Stimulated activated naive CD8-positive, alpha-beta T cell treated with anti-CD3 and anti-CD28 coated beads, Interleukin-15, amount 100 ng/mL, for 72 hours (primary cell): Measurements from ENCODE around the gene OGFRL1.
A peak's percentile ranks its signal among the peaks of the same experiment; 100 is the strongest.

Experiments
- ATAC-seq: fragments of 150-1000 bp; cut with Tn5 transposase; 2 replicates; pipeline ENCODE4 v1.10.0; 2021; ENCODE audit warnings: mild to moderate bottlenecking, moderate library complexity
- DNase-seq, 2 donors: peaks; one replicate each; pipeline ENCODE4 v3.0.0; 2021 to 2022
- H3K27ac Mint-ChIP-seq, 2 donors: one replicate each; pipeline ENCODE4 v1.8.0; 2022; ENCODE audit warnings: mild to moderate bottlenecking in 2 of 2, mixed read lengths in 2 of 2, moderate library complexity in 2 of 2
- H3K27me3 Mint-ChIP-seq: one replicate; pipeline ENCODE4 v1.8.0; 2022; ENCODE audit warnings: mixed read lengths
- H3K4me1 Mint-ChIP-seq: one replicate; pipeline ENCODE4 v1.8.0; 2022; ENCODE audit warnings: mild to moderate bottlenecking, mixed read lengths
- H3K4me3 Mint-ChIP-seq, 2 donors: one replicate each; pipeline ENCODE4 v1.8.0; 2022; ENCODE audit warnings: mild to moderate bottlenecking in 2 of 2, mixed read lengths in 2 of 2, moderate library complexity in 1 of 2
- H3K9me3 Mint-ChIP-seq, 2 donors: one replicate each; pipeline ENCODE4 v1.8.0; 2022; ENCODE audit warnings: mixed read lengths in 2 of 2

OGFRL1 gene

DNA sequence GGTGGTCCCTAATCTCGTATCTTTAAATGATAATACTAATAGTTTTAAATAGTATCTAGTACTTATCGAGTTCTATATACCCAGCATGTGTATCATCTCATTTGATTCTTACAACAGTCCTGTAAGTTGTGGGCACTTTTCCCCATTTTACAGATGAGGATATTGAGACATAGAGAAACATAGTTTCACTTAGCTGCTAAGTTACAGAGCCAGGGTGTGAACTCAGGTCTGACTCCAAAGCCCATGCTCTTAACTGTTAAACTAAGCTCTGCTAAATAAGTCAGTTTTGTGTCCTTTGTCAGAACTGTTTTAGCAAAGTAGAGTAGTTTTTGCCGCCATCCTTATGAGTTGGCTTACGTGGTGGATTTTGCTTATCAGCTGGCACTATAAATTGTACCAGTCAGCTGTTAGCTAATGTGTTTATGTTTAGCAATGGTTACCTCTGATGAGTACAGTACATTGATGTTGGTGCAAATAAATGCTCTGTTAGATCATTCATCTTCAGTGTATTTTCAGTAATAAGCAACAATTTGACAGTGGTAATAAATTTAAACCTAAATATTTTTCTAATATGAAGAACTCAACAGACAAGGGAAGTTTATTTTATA, 12.1 kb downstream of the OGFRL1 start:
- Mint-ChIP-seq H3K9me3 (no peaks in the 10 kb centered on the region), H3K27me3 (no peaks in the 10 kb centered on the region), H3K27ac (no peak overlapping the region), H3K4me1 (no peaks in the 10 kb centered on the region), H3K4me3 (no peak overlapping the region)
- DNase-seq = no peak
- no peak for ATAC-seq

DNA sequence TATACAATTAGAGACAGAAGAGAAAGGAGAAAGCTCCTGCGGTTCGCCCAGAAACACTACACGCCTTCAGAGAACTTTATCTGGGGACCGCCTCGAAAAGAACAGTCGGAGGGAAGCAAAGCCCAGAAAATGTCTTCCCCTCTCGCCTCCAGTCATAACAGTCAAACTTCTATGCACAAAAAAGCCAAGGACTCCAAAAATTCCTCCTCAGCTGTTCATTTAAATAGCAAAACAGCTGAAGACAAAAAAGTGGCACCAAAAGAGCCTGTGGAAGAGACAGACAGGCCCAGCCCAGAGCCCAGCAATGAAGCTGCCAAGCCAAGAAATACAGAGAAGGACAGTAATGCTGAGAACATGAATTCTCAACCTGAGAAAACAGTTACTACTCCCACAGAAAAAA, 12.9 kb downstream of the OGFRL1 start:
- Mint-ChIP-seq H3K9me3 (no peaks in the 10 kb centered on the region), H3K4me1 (no peaks in the 10 kb centered on the region), H3K27ac (no peak overlapping the region), H3K4me3 (no peak overlapping the region), H3K27me3 (no peaks in the 10 kb centered on the region)
- no peak for ATAC-seq
- DNase-seq = no peak

DNA sequence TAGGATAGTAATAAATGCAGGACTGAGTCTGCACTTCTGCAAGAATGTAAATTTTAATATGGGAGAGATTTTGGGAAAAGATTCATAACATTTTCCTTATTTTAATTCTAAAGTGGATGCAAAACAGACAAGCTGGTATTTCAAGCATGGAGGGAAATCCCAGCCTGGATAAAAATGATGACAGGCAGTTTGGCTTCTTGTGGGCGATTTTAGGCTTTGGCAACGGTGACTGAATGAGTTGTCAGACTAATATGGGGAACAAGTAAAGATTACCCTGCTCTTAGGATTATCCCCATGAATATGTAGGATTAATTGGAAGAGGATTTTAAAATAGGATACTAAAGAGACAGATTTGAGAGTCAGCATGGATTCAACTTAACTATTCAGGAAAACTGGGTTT, 21.0 kb downstream of the OGFRL1 start:
- H3K9me3 Mint-ChIP-seq = no peaks in the 10 kb centered on the region
- ATAC-seq = no peak
- H3K4me3 Mint-ChIP-seq = no peak overlapping the region
- H3K4me1 Mint-ChIP-seq = no peaks in the 10 kb centered on the region
- no peaks in the 10 kb centered on the region for H3K27me3 Mint-ChIP-seq
- no peak for DNase-seq
- H3K27ac Mint-ChIP-seq = no peak overlapping the region

DNA sequence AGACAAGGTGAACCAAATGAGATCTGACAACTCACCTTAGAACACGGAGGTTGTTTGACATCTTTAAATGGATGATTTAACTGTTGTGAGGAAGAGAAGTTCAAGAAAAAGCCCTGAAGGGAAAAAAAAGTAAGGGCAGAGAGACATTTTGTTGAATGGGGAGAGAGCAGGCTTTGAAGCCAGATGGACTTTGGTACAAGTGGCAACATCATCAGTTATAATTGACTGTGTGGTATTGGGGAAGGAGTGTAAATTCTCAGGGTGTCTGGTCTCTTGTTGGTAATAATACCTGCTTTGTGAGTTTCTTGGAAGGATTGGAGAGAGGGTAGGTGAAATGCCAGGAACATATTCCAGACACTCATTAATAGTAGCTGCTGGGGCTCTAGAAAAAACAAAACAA, 21.6 kb downstream of the OGFRL1 start:
- Mint-ChIP-seq H3K4me3 (no peak overlapping the region), H3K9me3 (no peaks in the 10 kb centered on the region), H3K27ac (no peak overlapping the region), H3K27me3 (no peaks in the 10 kb centered on the region), H3K4me1 (no peaks in the 10 kb centered on the region)
- no peak for ATAC-seq
- no peak for DNase-seq

DNA sequence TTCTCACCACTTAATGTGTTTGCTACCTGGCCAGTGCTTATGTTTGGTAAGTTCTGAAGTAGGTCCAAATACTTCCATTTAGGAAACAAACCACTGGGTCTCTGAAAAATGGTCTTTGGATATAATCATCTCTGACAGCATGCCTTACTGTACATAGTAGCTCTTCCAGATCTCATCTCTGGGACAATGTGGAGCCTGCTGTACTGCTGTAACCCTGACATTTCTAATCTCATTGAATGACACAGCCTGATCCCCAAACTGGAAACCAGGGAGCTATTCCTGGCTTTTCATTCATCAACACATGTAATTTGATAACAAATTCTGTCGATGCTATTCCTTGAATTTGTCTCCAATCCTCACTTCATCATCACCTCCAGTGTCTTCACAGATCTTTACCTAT, 23.5 kb downstream of the OGFRL1 start:
- no peak overlapping the region for H3K4me3 Mint-ChIP-seq
- H3K27ac Mint-ChIP-seq = no peak overlapping the region
- H3K9me3 Mint-ChIP-seq = no peaks in the 10 kb centered on the region
- DNase-seq (no peak), ATAC-seq (no peak)
- no peaks in the 10 kb centered on the region for H3K27me3 Mint-ChIP-seq
- H3K4me1 Mint-ChIP-seq = no peaks in the 10 kb centered on the region

DNA sequence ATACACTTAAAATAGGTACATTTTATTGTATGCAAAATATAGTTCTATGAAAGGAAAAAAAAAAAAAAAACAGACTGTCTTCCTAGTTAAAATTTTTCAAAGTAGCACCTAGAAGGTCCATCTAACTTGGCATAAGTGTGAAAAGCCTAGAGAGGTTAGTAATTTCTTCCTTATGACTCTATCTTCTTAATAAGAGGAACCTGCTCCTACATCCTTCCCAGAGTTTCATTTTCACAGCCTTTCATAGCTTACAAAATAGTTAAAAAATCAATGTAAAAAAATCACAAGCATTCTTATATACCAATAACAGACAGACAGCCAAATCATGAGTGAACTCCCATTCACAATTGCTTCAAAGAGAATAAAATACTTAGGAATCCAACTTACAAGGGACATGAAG, 28.8 kb downstream of the OGFRL1 start:
- Mint-ChIP-seq H3K9me3 (no peaks in the 10 kb centered on the region), H3K27ac (no peak overlapping the region), H3K27me3 (no peaks in the 10 kb centered on the region), H3K4me1 (no peaks in the 10 kb centered on the region), H3K4me3 (no peak overlapping the region)
- no peak for DNase-seq
- ATAC-seq = no peak

DNA sequence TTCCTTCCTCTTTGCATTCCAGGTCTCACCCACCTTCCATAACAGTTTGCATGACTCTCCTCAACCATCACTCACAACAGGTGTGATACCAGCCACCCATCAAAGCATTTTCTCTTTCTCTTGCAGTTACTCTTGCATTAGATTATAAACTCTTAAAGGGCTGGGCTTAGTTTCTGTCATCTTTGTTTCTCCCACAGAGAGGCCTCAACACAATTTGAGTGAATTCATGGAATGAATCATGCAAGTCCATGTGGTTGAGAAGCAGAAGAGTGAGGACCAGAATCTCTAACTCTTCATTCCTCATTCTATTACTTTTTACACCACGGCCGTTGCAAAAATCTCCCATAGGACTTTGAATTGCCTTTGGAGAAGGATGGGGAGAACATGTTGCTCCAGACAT, 31.4 kb downstream of the OGFRL1 start:
- H3K27ac Mint-ChIP-seq = no peak overlapping the region
- H3K27me3 Mint-ChIP-seq = no peaks in the 10 kb centered on the region
- no peaks in the 10 kb centered on the region for H3K4me1 Mint-ChIP-seq
- DNase-seq = no peak
- no peak overlapping the region for H3K4me3 Mint-ChIP-seq
- no peaks in the 10 kb centered on the region for H3K9me3 Mint-ChIP-seq
- no peak for ATAC-seq

DNA sequence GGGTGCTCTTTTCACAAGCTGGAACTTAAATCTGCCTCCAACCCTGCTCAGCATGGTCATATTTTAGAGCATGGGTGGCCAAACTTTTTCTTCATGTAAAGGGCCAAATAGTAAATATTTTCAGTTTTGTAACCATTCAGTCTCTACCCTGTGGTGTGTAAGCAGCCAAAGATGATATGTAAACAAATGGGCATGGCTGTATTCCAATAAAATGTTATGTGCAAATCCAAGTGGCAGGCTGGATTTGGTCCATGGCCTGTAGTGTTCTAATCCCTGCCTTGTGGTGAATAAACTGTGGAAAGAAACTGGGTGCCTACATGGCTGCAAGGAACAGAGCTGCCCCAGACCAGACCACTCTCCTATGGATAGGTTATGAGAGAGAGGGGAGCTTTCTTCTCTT, 32.7 kb downstream of the OGFRL1 start:
- no peaks in the 10 kb centered on the region for H3K4me1 Mint-ChIP-seq
- no peaks in the 10 kb centered on the region for H3K27me3 Mint-ChIP-seq
- DNase-seq = no peak
- no peak overlapping the region for H3K27ac Mint-ChIP-seq
- no peak for ATAC-seq
- H3K4me3 Mint-ChIP-seq = no peak overlapping the region
- H3K9me3 Mint-ChIP-seq = no peaks in the 10 kb centered on the region

DNA sequence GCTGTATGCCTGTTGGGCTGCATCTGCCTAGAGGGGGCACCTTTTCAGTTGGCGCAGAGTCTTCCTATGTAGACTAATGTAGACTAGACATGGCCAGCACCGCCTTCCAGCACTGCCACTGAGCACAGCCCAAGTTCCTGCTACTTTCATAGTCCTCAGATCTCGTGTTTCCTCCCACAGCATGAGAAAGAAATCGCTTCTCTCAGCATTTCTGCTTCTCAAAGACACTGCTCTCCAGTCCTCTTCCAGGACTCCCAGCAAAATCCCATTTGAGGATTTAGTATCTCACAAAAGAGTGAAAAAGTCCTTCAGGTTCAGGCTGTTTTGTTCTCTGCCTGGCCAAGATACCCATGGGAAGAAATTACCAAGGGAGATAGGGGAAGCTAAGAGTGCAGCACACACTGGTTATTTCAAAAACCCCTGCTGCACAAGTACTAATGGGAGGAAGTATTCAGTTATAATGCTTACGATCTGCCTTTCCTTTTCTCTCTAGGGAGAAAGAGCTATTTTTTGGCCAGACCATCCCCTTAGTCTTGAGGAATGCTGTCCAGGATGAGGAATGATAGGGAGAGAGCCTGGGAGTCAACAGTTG, 35.7 kb downstream of the OGFRL1 start:
- Mint-ChIP-seq H3K9me3 (no peaks in the 10 kb centered on the region), H3K4me3 (no peak overlapping the region), H3K27ac (no peak overlapping the region), H3K27me3 (no peaks in the 10 kb centered on the region), H3K4me1 (no peaks in the 10 kb centered on the region)
- no peak for ATAC-seq
- no peak for DNase-seq

DNA sequence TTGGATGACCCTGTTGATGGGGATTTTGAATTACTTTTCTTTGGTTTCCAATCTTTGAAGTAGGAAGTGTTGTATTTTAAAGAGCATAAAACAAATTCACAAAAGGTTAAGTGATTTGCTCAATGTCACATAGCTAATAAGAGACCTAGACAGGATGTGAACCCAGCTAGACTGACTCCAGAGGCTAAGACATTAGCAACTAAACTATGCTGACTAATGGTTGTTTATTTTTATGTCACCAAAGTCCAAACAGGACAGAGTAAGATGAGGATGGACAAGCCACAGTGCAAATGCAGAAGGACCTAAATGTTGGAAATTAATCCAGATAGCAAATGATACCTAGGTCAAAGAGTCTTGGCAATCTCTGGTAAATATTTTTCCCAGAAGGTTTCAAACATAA, 38.0 kb downstream of the OGFRL1 start:
- no peak overlapping the region for H3K4me3 Mint-ChIP-seq
- no peak for ATAC-seq
- H3K27ac Mint-ChIP-seq = no peak overlapping the region
- DNase-seq = no peak
- H3K9me3 Mint-ChIP-seq = no peaks in the 10 kb centered on the region
- H3K27me3 Mint-ChIP-seq = no peaks in the 10 kb centered on the region
- H3K4me1 Mint-ChIP-seq = no peaks in the 10 kb centered on the region

DNA sequence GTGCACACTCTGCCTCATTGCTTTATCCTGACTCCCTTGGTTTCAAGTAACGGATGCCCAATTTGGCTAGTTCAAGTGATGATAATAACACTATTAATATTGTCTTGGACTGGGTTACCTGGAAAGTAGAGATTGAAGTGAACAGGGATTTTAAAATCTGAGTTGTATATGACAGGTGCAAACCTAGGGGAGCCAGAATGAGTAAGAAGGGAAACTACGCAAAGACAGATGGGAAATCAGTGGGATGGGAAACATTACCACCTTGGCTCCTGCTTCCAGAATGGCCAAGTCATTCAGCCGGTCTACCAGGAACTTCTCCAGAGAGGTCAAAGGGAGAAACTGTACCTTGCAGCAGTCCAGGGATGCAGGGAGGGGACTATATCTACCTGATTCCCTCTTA, 41.9 kb downstream of the OGFRL1 start:
- Mint-ChIP-seq H3K9me3 (no peaks in the 10 kb centered on the region), H3K27ac (no peak overlapping the region), H3K27me3 (no peaks in the 10 kb centered on the region), H3K4me3 (no peak overlapping the region), H3K4me1 (peaks cover 6% of the 10 kb centered on the region)
- DNase-seq (no peak), ATAC-seq (no peak)

DNA sequence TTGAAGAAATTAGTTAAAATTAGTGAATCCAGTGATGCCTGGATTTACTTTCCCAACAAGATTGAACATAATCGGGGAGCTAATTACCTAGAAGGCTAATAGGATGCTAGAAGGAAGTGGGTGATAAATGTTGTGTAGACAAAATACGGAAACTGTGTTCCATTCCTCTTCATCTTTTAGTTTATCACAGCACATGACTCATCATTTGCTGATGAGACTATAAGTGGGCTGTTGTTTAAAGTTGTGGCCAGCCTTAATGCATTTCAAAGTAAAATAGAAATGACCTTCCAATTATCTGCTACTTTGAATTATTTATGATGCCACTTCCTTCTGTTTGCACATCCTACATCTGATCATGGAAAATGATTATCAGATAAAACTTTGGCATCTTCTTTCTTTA, 43.4 kb downstream of the OGFRL1 start:
- peaks cover 6% of the 10 kb centered on the region for H3K4me1 Mint-ChIP-seq
- no peak for DNase-seq
- no peak overlapping the region for H3K4me3 Mint-ChIP-seq
- H3K27me3 Mint-ChIP-seq = no peaks in the 10 kb centered on the region
- no peaks in the 10 kb centered on the region for H3K9me3 Mint-ChIP-seq
- H3K27ac Mint-ChIP-seq = no peak overlapping the region
- ATAC-seq = no peak

DNA sequence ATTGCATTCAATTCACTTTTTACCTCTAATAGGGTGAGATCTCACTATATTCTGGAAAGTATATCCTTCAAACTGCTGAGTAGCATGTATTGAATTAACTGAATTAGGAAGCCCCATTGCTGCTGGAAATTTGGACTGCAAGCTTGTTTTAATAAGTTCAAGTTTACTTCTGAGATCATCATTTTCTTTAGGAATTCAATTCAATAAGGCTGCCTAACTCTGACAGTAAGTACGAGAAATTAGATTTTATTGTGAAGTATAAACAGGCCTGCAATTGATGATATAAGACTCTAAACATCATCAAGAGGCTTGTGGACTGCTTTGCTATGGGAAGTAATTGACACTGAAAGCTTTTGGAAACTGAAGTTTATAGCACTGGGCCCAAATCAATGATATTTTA, 44.4 kb downstream of the OGFRL1 start:
- Mint-ChIP-seq H3K27me3 (no peaks in the 10 kb centered on the region), H3K4me1 (peaks cover 6% of the 10 kb centered on the region), H3K4me3 (no peak overlapping the region), H3K27ac (no peak overlapping the region), H3K9me3 (no peaks in the 10 kb centered on the region)
- DNase-seq (no peak), ATAC-seq (no peak)

DNA sequence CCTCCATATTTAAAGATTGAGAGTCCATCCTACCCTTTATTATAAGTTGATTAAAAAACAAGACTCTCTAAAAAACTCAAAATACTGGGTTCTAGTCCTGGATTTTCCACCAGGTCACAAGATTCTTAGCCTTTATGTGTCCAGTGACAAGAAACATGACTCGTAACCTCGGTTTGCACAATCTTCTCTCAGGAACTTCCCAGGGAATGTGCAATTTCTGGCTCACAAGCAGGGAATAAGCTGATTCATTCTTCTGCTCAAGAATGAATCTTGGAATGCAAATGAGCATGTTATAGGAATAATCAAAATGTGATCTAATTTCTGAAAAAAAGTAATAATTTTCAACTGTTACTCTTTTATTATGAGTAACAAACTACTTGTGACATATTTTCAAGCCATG, 45.1 kb downstream of the OGFRL1 start:
- no peak for DNase-seq
- Mint-ChIP-seq H3K27ac (no peak overlapping the region), H3K4me3 (no peak overlapping the region), H3K9me3 (no peaks in the 10 kb centered on the region), H3K27me3 (no peaks in the 10 kb centered on the region), H3K4me1 (peaks cover 6% of the 10 kb centered on the region)
- no peak for ATAC-seq

DNA sequence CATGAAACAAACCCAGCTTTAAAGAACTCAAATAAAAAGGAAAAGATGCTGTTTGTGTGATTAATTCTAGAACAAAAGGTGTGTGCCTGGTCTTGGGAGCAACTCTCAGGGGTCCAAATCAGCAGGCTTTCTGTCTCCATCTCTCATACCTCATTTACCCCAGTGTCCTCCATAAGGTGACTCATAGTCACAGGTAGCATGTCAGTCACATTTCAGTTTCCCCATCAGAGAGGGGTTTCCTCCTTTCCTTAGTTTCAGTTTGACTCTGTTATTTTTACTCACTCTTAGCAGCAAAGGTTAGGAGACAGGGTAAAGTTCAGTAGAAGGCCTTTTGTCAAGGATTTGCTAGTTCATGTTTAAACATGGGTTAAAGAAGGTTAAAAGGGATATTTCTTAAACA, 46.2 kb downstream of the OGFRL1 start:
- DNase-seq (no peak), ATAC-seq (peak; percentile 92)
- Mint-ChIP-seq H3K4me1 (peaks cover 6% of the 10 kb centered on the region), H3K9me3 (no peaks in the 10 kb centered on the region), H3K27ac (peak overlapping the region in 1 of 2 donors; percentile 28), H3K27me3 (no peaks in the 10 kb centered on the region), H3K4me3 (no peak overlapping the region)

DNA sequence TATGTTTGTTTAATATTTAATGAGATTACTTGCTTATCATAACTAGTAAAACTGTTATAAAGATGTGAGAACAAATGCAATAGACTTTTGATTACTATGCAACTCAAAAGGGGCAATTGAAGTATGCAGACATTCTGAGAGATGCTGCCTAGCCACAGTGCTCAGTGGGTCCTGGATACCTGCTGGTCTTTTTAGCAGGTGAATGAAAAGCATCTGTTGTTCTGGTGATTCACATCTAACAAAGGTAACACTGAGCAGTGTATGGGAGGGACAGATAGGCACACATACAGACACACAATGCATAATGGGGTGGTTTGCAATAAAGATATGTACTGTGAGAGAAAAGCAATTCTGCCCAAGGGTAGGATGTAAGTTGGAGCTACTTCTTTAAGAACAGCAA, 46.9 kb downstream of the OGFRL1 start:
- Mint-ChIP-seq H3K27me3 (no peaks in the 10 kb centered on the region), H3K9me3 (no peaks in the 10 kb centered on the region), H3K4me1 (peaks cover 6% of the 10 kb centered on the region), H3K4me3 (no peak overlapping the region), H3K27ac (no peak overlapping the region)
- ATAC-seq (no peak), DNase-seq (no peak)

DNA sequence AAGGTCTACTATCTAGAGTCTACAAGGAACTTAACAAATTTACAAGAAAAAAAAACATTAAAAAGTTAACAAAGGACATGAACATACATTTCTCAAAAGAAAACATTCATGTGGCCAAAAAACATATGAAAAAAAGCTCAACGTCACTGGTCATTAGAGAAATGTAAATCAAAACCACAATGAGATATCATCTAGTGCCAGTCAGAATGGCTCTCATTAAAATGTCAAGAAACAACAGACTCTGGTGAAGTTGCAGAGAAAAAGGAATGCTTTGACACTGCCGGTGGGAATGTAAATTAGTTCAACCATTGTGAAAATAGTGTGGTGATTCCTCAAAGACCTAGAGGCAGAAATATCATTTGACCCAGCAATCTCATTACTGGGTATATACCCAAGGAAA, 48.3 kb downstream of the OGFRL1 start:
- Mint-ChIP-seq H3K4me3 (no peak overlapping the region), H3K27ac (no peak overlapping the region), H3K27me3 (no peaks in the 10 kb centered on the region), H3K9me3 (no peaks in the 10 kb centered on the region), H3K4me1 (peaks cover 6% of the 10 kb centered on the region)
- ATAC-seq (no peak), DNase-seq (no peak)
